KMS-11 (cell line): ENCODE data around the gene SAAL1.

Experiments used
- H2AFZ ChIP-seq: fragments of 200-600 bp; sonication (generic); 2 replicates; pipeline ENCODE4 v1.6.1; 2016; ENCODE audit warnings: antibody characterized with exemption, mixed run types, low read depth
- H3K27ac ChIP-seq: fragments of 200-600 bp; sonication (generic); 2 replicates; pipeline ENCODE4 v1.6.1; 2016; ENCODE audit warnings: mild to moderate bottlenecking, mixed run types
- H3K27me3 ChIP-seq: fragments of 200-600 bp; sonication (generic); 2 replicates; pipeline ENCODE4 v1.6.1; 2017; ENCODE audit warnings: mild to moderate bottlenecking, low read depth, mixed run types, moderate library complexity; ENCODE audit not compliant: insufficient read depth
- H3K36me3 ChIP-seq: fragments of 200-600 bp; sonication (generic); 2 replicates; pipeline ENCODE4 v1.6.1; 2017; ENCODE audit warnings: mild to moderate bottlenecking, mixed run types; ENCODE audit not compliant: insufficient read depth
- H3K4me1 ChIP-seq: fragments of 200-600 bp; sonication (generic); 2 replicates; pipeline ENCODE4 v1.6.1; 2016; ENCODE audit warnings: mild to moderate bottlenecking, low read depth, mixed run types; ENCODE audit not compliant: poor library complexity, severe bottlenecking
- H3K4me2 ChIP-seq: fragments of 200-600 bp; sonication (generic); 2 replicates; pipeline ENCODE4 v1.7.0; 2016; ENCODE audit warnings: mild to moderate bottlenecking, mixed run types
- H3K4me3 ChIP-seq: fragments of 200-600 bp; sonication (generic); IDR thresholded peaks from 2 replicates; pipeline ENCODE4 v1.6.1; 2017; ENCODE audit warnings: low read depth, low read length, mixed read lengths; ENCODE audit not compliant: insufficient read depth
- H3K79me2 ChIP-seq: fragments of 200-600 bp; sonication (generic); 2 replicates; pipeline ENCODE4 v1.6.1; 2016; ENCODE audit warnings: low read depth, mixed run types; ENCODE audit not compliant: insufficient read depth
- H3K9ac ChIP-seq: fragments of 200-600 bp; sonication (generic); 2 replicates; pipeline ENCODE4 v1.6.1; 2016; ENCODE audit warnings: mild to moderate bottlenecking, mixed run types
- H4K20me1 ChIP-seq: fragments of 200-600 bp; sonication (generic); 2 replicates; pipeline ENCODE4 v1.6.1; 2016; ENCODE audit warnings: mild to moderate bottlenecking, mixed run types; ENCODE audit not compliant: insufficient read depth
- TF ChIP-seq, protein P1 (sequence below): fragments of 200-600 bp; sonication (generic); conservative IDR thresholded peaks from 2 replicates; pipeline ENCODE4 v1.6.1; 2017; ENCODE audit warnings: low read depth, mild to moderate bottlenecking, antibody characterized with exemption, low read length, moderate library complexity, mixed read lengths

SAAL1 gene

GRCh38 chr11:18071098-18071705 is 34.7 kb downstream of the SAAL1 start:
- peaks cover 5% of the 10 kb centered on the region for H3K4me1 ChIP-seq
- no peaks in the 10 kb centered on the region for H3K36me3 ChIP-seq
- no peak overlapping the region for H2AFZ ChIP-seq
- no peak overlapping the region for H3K27ac ChIP-seq
- H3K4me3 ChIP-seq = no peak overlapping the region
- no peaks in the 10 kb centered on the region for H4K20me1 ChIP-seq
- H3K27me3 ChIP-seq = no peaks in the 10 kb centered on the region
- H3K4me2 ChIP-seq = no peak overlapping the region
- no peak overlapping the region for H3K9ac ChIP-seq
- H3K79me2 ChIP-seq = no peaks in the 10 kb centered on the region
- TF ChIP-seq, protein P1, sequence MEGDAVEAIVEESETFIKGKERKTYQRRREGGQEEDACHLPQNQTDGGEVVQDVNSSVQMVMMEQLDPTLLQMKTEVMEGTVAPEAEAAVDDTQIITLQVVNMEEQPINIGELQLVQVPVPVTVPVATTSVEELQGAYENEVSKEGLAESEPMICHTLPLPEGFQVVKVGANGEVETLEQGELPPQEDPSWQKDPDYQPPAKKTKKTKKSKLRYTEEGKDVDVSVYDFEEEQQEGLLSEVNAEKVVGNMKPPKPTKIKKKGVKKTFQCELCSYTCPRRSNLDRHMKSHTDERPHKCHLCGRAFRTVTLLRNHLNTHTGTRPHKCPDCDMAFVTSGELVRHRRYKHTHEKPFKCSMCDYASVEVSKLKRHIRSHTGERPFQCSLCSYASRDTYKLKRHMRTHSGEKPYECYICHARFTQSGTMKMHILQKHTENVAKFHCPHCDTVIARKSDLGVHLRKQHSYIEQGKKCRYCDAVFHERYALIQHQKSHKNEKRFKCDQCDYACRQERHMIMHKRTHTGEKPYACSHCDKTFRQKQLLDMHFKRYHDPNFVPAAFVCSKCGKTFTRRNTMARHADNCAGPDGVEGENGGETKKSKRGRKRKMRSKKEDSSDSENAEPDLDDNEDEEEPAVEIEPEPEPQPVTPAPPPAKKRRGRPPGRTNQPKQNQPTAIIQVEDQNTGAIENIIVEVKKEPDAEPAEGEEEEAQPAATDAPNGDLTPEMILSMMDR = no peak

DNA sequence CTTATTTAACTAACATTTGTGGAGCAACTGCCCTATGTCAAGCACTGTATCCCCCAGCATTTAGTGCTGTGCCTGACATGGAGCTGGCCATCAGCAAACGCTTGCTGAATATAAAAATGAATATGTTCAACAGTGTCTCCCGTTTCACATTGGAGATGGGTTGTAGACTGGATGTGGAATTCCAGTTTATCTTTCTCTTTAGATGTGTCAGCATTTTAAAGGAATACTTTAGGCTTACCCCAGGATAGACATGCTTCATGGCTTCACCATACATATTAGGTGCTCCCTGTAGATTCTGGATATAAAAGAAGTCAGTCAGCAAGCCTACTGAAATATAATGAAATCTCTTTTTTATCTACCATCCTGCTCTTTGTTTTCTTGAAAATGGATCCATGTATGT is 38.5 kb downstream of the SAAL1 start:
- Histone ChIP-seq H4K20me1 (no peaks in the 10 kb centered on the region), H3K36me3 (no peaks in the 10 kb centered on the region), H3K79me2 (no peaks in the 10 kb centered on the region), H3K4me2 (no peak overlapping the region), H3K4me1 (no peaks in the 10 kb centered on the region), H3K27me3 (no peaks in the 10 kb centered on the region), H3K4me3 (no peak overlapping the region), H2AFZ (no peak overlapping the region), H3K27ac (no peak overlapping the region), H3K9ac (no peak overlapping the region)
- TF ChIP-seq, protein P1 = no peak

DNA sequence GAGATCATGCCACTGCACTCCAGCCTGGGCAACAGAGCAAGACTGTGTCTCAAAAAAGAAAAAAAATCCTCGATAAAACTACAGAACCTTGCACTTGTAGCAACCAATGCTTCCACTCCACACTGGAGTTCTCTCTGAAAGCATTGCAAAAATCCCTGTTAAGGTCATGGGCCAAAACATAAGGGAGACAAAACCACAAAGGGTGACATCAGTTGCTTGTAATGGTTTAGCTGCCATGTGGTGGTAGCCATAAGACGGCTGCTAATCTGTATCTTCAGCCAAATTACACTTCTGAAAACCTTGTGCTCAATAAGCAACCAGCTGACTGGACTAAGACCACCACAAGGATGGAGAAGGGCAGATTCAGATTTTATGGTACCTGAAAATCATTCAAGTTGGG is 39.3 kb downstream of the SAAL1 start:
- Histone ChIP-seq H3K27ac (no peak overlapping the region), H3K27me3 (no peaks in the 10 kb centered on the region), H3K79me2 (no peaks in the 10 kb centered on the region), H3K4me1 (no peaks in the 10 kb centered on the region), H2AFZ (no peak overlapping the region), H3K36me3 (no peaks in the 10 kb centered on the region), H3K4me3 (no peak overlapping the region), H3K4me2 (no peak overlapping the region), H4K20me1 (no peaks in the 10 kb centered on the region), H3K9ac (no peak overlapping the region)
- TF ChIP-seq, protein P1 = no peak

GRCh38 chr11:18065572-18065971 is 40.3 kb downstream of the SAAL1 start:
- Histone ChIP-seq H2AFZ (no peak overlapping the region), H3K27me3 (no peaks in the 10 kb centered on the region), H3K4me3 (no peak overlapping the region), H3K79me2 (no peaks in the 10 kb centered on the region), H3K27ac (no peak overlapping the region), H3K4me1 (no peaks in the 10 kb centered on the region), H3K36me3 (no peaks in the 10 kb centered on the region), H3K4me2 (no peak overlapping the region), H4K20me1 (no peaks in the 10 kb centered on the region), H3K9ac (no peak overlapping the region)
- TF ChIP-seq, protein P1 = no peak
